ENCODE results near the gene RALY.

DNA sequence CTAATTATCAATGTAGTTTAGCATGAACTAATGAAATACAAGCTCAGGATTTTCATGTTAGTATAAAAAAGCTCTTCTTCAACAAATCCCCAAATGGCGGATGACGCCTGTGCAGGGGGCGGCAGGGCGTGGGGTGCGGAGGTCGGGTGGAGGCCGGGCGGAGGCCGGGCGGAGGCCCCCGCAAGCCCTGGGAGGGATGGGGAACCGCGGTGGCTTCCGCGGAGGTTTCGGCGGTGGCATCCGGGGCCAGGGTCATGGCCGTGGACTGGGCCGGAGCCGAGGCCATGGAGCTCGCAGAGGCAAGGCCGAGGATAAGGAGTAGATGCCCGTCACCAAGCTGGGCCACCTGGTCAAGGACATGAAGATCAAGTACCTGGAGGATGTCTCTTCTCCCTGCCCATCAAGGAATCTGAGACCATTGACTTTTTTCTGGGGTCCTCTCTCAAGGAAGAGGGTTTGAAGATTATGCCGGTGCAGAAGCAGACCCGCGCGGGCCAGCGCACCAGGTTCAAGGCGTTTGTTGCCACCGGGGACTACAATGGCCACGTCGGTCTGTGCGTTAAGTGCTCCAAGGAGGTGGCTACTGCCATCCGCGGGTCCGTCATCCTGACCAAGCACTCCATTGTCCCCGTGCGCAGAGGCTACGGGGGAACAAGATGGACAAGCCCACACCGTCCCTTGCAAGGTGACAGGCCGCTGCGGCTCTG is 128.7 kb downstream of the RALY start:
- no peak for TF ChIP-seq POLR2AphosphoS5 (IDR thresholded peaks at IDR 0.05)
- no peak for TF ChIP-seq CTCF (IDR thresholded peaks at IDR 0.05)
- TF ChIP-seq EP300 (IDR thresholded peaks at IDR 0.05; ENCODE audit: low read depth) = no peak
